ENCODE results near the gene MINAR1. TPM values are rescaled to one million over a fixed set of nuclear protein-coding genes. Genes with fewer than 3 reads are reported as not detected.
"Not testable (repeated sequence)": the region's sequence is repeated elsewhere in the genome, so short reads cannot be mapped to it uniquely, and the experiment has no call there.

Gene MINAR1
- total RNA-seq: 0.29 and 1.5 TPM in 2 replicates

- DNase-seq (ENCODE audit: extremely low read depth, low read depth, low spot score): no peak
Measured at GRCh38 chr15:79431636-79432344, at the start of gene MINAR1. Gene MINAR1, plus strand, starts transcription at chr15:79432336. Its CDS starts 23,812 bp downstream, at chr15:79456148.

GRCh38 chr15:79394231-79394630 lies 37.9 kb upstream of the MINAR1 start:
- no peak for DNase-seq (ENCODE audit: extremely low read depth, low read depth, low spot score)

GRCh38 chr15:79396850-79397249 lies 35.3 kb upstream of the MINAR1 start:
- no peak for DNase-seq (ENCODE audit: extremely low read depth, low read depth, low spot score)

- DNase-seq (ENCODE audit: extremely low read depth, low read depth, low spot score): no peak
Measured at GRCh38 chr15:79397269-79397910, 34.7 kb upstream of the MINAR1 start.

- no peak for DNase-seq (ENCODE audit: extremely low read depth, low read depth, low spot score)
Measured at GRCh38 chr15:79399606-79400005, 32.5 kb upstream of the MINAR1 start.

- no peak for DNase-seq (ENCODE audit: extremely low read depth, low read depth, low spot score)
Measured at GRCh38 chr15:79400650-79401049, 31.5 kb upstream of the MINAR1 start.

- DNase-seq (ENCODE audit: extremely low read depth, low read depth, low spot score): no peak
Measured at GRCh38 chr15:79401301-79401700, 30.8 kb upstream of the MINAR1 start.

- DNase-seq (ENCODE audit: extremely low read depth, low read depth, low spot score): no peak
Measured at GRCh38 chr15:79402136-79402535, 30.0 kb upstream of the MINAR1 start.

- DNase-seq (ENCODE audit: extremely low read depth, low read depth, low spot score): no peak
Measured at GRCh38 chr15:79403501-79403900, 28.6 kb upstream of the MINAR1 start.

- no peak for DNase-seq (ENCODE audit: extremely low read depth, low read depth, low spot score)
Measured at GRCh38 chr15:79406210-79406609, 25.9 kb upstream of the MINAR1 start.

- no peak for DNase-seq (ENCODE audit: extremely low read depth, low read depth, low spot score)
Measured at GRCh38 chr15:79408041-79408440, 24.1 kb upstream of the MINAR1 start.

- DNase-seq (ENCODE audit: extremely low read depth, low read depth, low spot score): no peak
Measured at GRCh38 chr15:79410237-79410636, 21.9 kb upstream of the MINAR1 start.

GRCh38 chr15:79412010-79412409 lies 20.1 kb upstream of the MINAR1 start:
- DNase-seq (ENCODE audit: extremely low read depth, low read depth, low spot score): no peak

GRCh38 chr15:79412429-79412828 lies 19.7 kb upstream of the MINAR1 start:
- DNase-seq (ENCODE audit: extremely low read depth, low read depth, low spot score): no peak

- DNase-seq (ENCODE audit: extremely low read depth, low read depth, low spot score): no peak
Measured at GRCh38 chr15:79416876-79417275, 15.3 kb upstream of the MINAR1 start.

GRCh38 chr15:79418693-79419279 lies 13.3 kb upstream of the MINAR1 start:
- no peak for DNase-seq (ENCODE audit: extremely low read depth, low read depth, low spot score)

- no peak for DNase-seq (ENCODE audit: extremely low read depth, low read depth, low spot score)
Measured at GRCh38 chr15:79425591-79426295, 6.4 kb upstream of the MINAR1 start.

GRCh38 chr15:79426899-79427298 lies 5.2 kb upstream of the MINAR1 start:
- DNase-seq (ENCODE audit: extremely low read depth, low read depth, low spot score): not testable (repeated sequence)

GRCh38 chr15:79427781-79428598 lies 4.1 kb upstream of the MINAR1 start:
- no peak for DNase-seq (ENCODE audit: extremely low read depth, low read depth, low spot score)

- no peak for DNase-seq (ENCODE audit: extremely low read depth, low read depth, low spot score)
Measured at GRCh38 chr15:79430901-79431635, 1.1 kb upstream of the MINAR1 start.

All from glomerular endothelial cell (primary cell).